MM.1S (cell line): ENCODE measurements around the gene TGM4.
"Not testable (repeated sequence)": the region's sequence is repeated elsewhere in the genome, so short reads cannot be mapped to it uniquely, and the experiment has no call there.

ENCODE experiments used
- DNase-seq: peaks from one replicate; pipeline ENCODE4 v3.0.0-alpha.2; 2015
- H2AFZ ChIP-seq: fragments of 300-600 bp; sonication (generic); 2 replicates; pipeline ENCODE4 v1.6.0; 2016; ENCODE audit warnings: antibody characterized with exemption, low read length
- H3F3A ChIP-seq: fragments of 300-600 bp; sonication (generic); 2 replicates; pipeline ENCODE4 v1.6.1; 2016; ENCODE audit warnings: mild to moderate bottlenecking, antibody characterized with exemption, low read length, moderate library complexity, mixed read lengths; ENCODE audit not compliant: insufficient read depth
- H3K27ac ChIP-seq: fragments of 300-600 bp; sonication (generic); 2 replicates; pipeline ENCODE4 v1.5.1; 2016; ENCODE audit warnings: mild to moderate bottlenecking, low read length
- H3K27me3 ChIP-seq: fragments of 300-600 bp; sonication (generic); replicated peaks from 2 replicates; pipeline ENCODE4 v1.6.0; 2016; ENCODE audit warnings: low read length; ENCODE audit not compliant: insufficient read depth
- H3K36me3 ChIP-seq: fragments of 300-600 bp; sonication (generic); replicated peaks from 2 replicates; pipeline ENCODE4 v1.6.1; 2016; ENCODE audit warnings: mild to moderate bottlenecking, low read length, mixed read lengths; ENCODE audit not compliant: insufficient read depth
- H3K4me1 ChIP-seq: fragments of 300-600 bp; sonication (generic); 2 replicates; pipeline ENCODE4 v1.6.1; 2016; ENCODE audit warnings: low read length, mixed read lengths
- H3K4me2 ChIP-seq: fragments of 300-600 bp; sonication (generic); 2 replicates; pipeline ENCODE4 v1.6.0; 2016; ENCODE audit warnings: low read depth, low read length
- H3K4me3 ChIP-seq: fragments of 300-600 bp; sonication (generic); 2 replicates; pipeline ENCODE4 v1.5.1; 2016; ENCODE audit warnings: low read length, mixed read lengths
- H3K79me2 ChIP-seq: fragments of 300-600 bp; sonication (generic); 2 replicates; pipeline ENCODE4 v1.6.1; 2016; ENCODE audit warnings: mixed run types, low read length, mixed read lengths
- H3K9ac ChIP-seq: fragments of 300-600 bp; sonication (generic); 2 replicates; pipeline ENCODE4 v1.6.1; 2016; ENCODE audit warnings: low read length, mixed read lengths
- H3K9me2 ChIP-seq: fragments of 300-600 bp; sonication (generic); replicated peaks from 2 replicates; pipeline ENCODE4 v1.6.1; 2016; ENCODE audit warnings: mild to moderate bottlenecking, low read length, mixed read lengths; ENCODE audit not compliant: insufficient read depth
- H3K9me3 ChIP-seq: fragments of 300-600 bp; sonication (generic); replicated peaks from 2 replicates; pipeline ENCODE4 v1.6.1; 2016; ENCODE audit warnings: mild to moderate bottlenecking, low read length, mixed read lengths; ENCODE audit not compliant: insufficient read depth
- H4K20me1 ChIP-seq: fragments of 300-600 bp; sonication (generic); 2 replicates; pipeline ENCODE4 v1.6.1; 2016; ENCODE audit warnings: mild to moderate bottlenecking, low read length, moderate library complexity, mixed read lengths; ENCODE audit not compliant: insufficient read depth
- CTCF ChIP-seq: fragments of 300-600 bp; sonication (generic); IDR thresholded peaks from 2 replicates; pipeline ENCODE4 v1.5.1; 2016; ENCODE audit warnings: antibody characterized with exemption, low read length, mixed read lengths
- EZH2 ChIP-seq: fragments of 300-600 bp; sonication (generic); optimal IDR thresholded peaks from 2 replicates; pipeline ENCODE3; 2017; ENCODE audit warnings: low read depth, mild to moderate bottlenecking, antibody characterized with exemption, low read length, mixed read lengths
- EZH2phosphoT487 ChIP-seq: fragments of 300-600 bp; sonication (generic); IDR thresholded peaks from 2 replicates; pipeline ENCODE4 v1.6.1; 2018; ENCODE audit warnings: antibody characterized with exemption, low read length

Gene TGM4

GRCh38 chr3:44948239-44948638 lies 73.8 kb downstream of the TGM4 start:
- H3K27me3 ChIP-seq: no peaks in the 10 kb centered on the region
- TF ChIP-seq EZH2: no peak
- no peak for TF ChIP-seq CTCF
- no peak for TF ChIP-seq EZH2phosphoT487
- DNase-seq: no peak
- H3F3A ChIP-seq: no peaks in the 10 kb centered on the region
- H3K36me3 ChIP-seq: no peaks in the 10 kb centered on the region
- H3K9me2 ChIP-seq: no peaks in the 10 kb centered on the region
- H4K20me1 ChIP-seq: no peaks in the 10 kb centered on the region
- H3K9ac ChIP-seq: no peak overlapping the region
- no peak overlapping the region for H3K27ac ChIP-seq
- H2AFZ ChIP-seq: no peak overlapping the region
- no peak overlapping the region for H3K4me2 ChIP-seq
- no peaks in the 10 kb centered on the region for H3K9me3 ChIP-seq
- peaks cover 10% of the 10 kb centered on the region; the same call in 1 of the 2 replicates for H3K4me1 ChIP-seq
- no peak overlapping the region for H3K4me3 ChIP-seq
- H3K79me2 ChIP-seq: 0 out of 2 replicates have a peak, but pooled peaks cover 4% of the 10 kb centered on the region

- not testable (repeated sequence) for H2AFZ ChIP-seq, H3K4me3 ChIP-seq, H3K4me2 ChIP-seq, H3K27me3 ChIP-seq, H3F3A ChIP-seq, H3K4me1 ChIP-seq, H3K27ac ChIP-seq, DNase-seq, H3K79me2 ChIP-seq, H3K9ac ChIP-seq, H3K36me3 ChIP-seq, H4K20me1 ChIP-seq, H3K9me3 ChIP-seq, H3K9me2 ChIP-seq
Measured at GRCh38 chr3:44949770-44950169, 75.4 kb downstream of the TGM4 start.

- Histone ChIP-seq H2AFZ (no peak overlapping the region), H3K4me3 (no peak overlapping the region), H3K9me3 (no peaks in the 10 kb centered on the region), H3F3A (no peaks in the 10 kb centered on the region), H3K4me2 (no peak overlapping the region), H3K79me2 (0 out of 2 replicates have a peak, but pooled peaks cover 4% of the 10 kb centered on the region), H3K36me3 (no peaks in the 10 kb centered on the region), H3K4me1 (0 out of 2 replicates have a peak, but pooled peaks cover under 1% of the 10 kb centered on the region), H4K20me1 (no peaks in the 10 kb centered on the region), H3K27ac (no peak overlapping the region), H3K27me3 (no peaks in the 10 kb centered on the region), H3K9me2 (no peaks in the 10 kb centered on the region), H3K9ac (no peak overlapping the region)
- no peak for DNase-seq
- TF ChIP-seq EZH2phosphoT487 (no peak), CTCF (no peak), EZH2 (no peak)
Measured at GRCh38 chr3:44950275-44950734, 75.9 kb downstream of the TGM4 start.

DNA sequence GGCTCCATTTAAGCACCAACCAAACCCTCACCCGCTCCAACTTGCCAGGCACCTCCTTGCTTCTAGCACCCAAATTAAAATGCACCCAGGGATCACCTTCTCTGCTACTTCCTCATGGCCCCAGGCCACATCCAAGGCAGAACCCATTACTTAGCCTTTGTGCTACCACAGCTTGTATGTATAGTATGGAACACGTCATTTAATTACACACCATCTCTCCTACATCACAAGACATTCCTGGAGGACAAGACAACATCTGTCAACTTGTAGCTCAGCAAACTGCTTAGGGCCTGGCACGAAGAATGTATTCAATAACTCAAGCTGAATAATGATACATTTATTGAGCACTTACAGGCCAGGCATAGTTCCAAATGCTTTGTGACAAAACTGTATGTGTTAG lies 78.3 kb downstream of the TGM4 start:
- Histone ChIP-seq H3K4me1 (no peaks in the 10 kb centered on the region), H3K79me2 (0 out of 2 replicates have a peak, but pooled peaks cover 4% of the 10 kb centered on the region), H3K9me2 (no peaks in the 10 kb centered on the region), H4K20me1 (no peaks in the 10 kb centered on the region), H3K4me3 (no peak overlapping the region), H2AFZ (no peak overlapping the region), H3K9ac (no peak overlapping the region), H3K27ac (no peak overlapping the region), H3K36me3 (no peaks in the 10 kb centered on the region), H3K4me2 (no peak overlapping the region), H3F3A (no peaks in the 10 kb centered on the region), H3K9me3 (no peaks in the 10 kb centered on the region), H3K27me3 (no peaks in the 10 kb centered on the region)
- no peak for DNase-seq
- no peak for TF ChIP-seq EZH2
- no peak for TF ChIP-seq CTCF
- TF ChIP-seq EZH2phosphoT487: no peak
